Breast epithelium (tissue), 4 donors: Measurements from ENCODE around the gene SCN1A. TPM values are rescaled to one million over a fixed set of nuclear protein-coding genes. Genes with fewer than 3 reads are reported as not detected.
A peak's percentile ranks its signal among the peaks of the same experiment; 100 is the strongest.

Experiments used
- DNase-seq, 2 donors: peaks; one replicate each; pipeline ENCODE4 v3.0.0-alpha.2; 2019; ENCODE audit warnings: low spot score in 2 of 2
- H3K27ac ChIP-seq, 2 donors: fragments of 200-600 bp; sonication (generic) in 1 of 2; one replicate each; pipeline ENCODE4 v1.5.1; 2016 to 2019; ENCODE audit warnings: mild to moderate bottlenecking in 1 of 2
- H3K27me3 ChIP-seq, 2 donors: fragments of 200-600 bp; sonication (generic) in 1 of 2; one replicate each; pipeline versions ENCODE4 v1.5.1 to v1.6.0; 2017 to 2019; ENCODE audit warnings: control low read depth in 1 of 2, mild to moderate bottlenecking in 1 of 2
- H3K36me3 ChIP-seq: fragments of 200-600 bp; one replicate; pipeline ENCODE4 v1.5.1; 2019
- H3K4me1 ChIP-seq, 2 donors: fragments of 200-600 bp; sonication (generic); one replicate each; pipeline ENCODE4 v1.5.1; 2016 to 2019; ENCODE audit warnings: control low read depth in 1 of 2
- H3K4me3 ChIP-seq, 3 donors: fragments of 200-600 bp; sonication (generic); 1 replicate in 2 of 3; 2 replicates in 1 of 3; pipeline ENCODE4 v1.5.1; 2016 to 2019; ENCODE audit warnings: mild to moderate bottlenecking in 3 of 3, moderate library complexity in 2 of 3
- H3K9me3 ChIP-seq, 2 donors: fragments of 200-600 bp; sonication (generic) in 1 of 2; one replicate each; pipeline ENCODE4 v1.5.1; 2016 to 2019; ENCODE audit warnings: control low read depth in 1 of 2
- POLR2A ChIP-seq: fragments of 450-650 bp; IDR thresholded peaks from one replicate; pipeline ENCODE4 v1.6.1; 2016; ENCODE audit warnings: antibody characterized with exemption, mild to moderate bottlenecking, moderate library complexity
- POLR2AphosphoS5 ChIP-seq, 3 donors: sonication (generic); formaldehyde crosslinking; IDR thresholded peaks; one replicate each; pipeline ENCODE4 v1.6.1; 2017; ENCODE audit warnings: antibody characterized with exemption in 3 of 3
- intact Hi-C: fragments of 100-400 bp; cut with DNase I; formaldehyde crosslinking; loops from one replicate; pipeline ENCODE4 v1.15.1; 2023; ENCODE audit warnings: low total_unique reads
- total RNA-seq, 3 donors: library from RNA; depleted of rRNA; stranded (reverse); fragments of >200 nt; gene quantifications; one replicate each; pipeline ENCODE4 v1.1.0, GENCODE V29; 2016
- TF ChIP-seq, protein P1 (sequence below), 3 donors: fragments of 450-650 bp; IDR thresholded peaks; one replicate each; pipeline ENCODE4 v1.5.1; 2016 to 2017; ENCODE audit warnings: antibody characterized with exemption in 3 of 3, mild to moderate bottlenecking in 3 of 3, moderate library complexity in 3 of 3

The SCN1A gene
- total RNA-seq, 3 donors from 2014 or later = not detected

- no peak overlapping the region for H3K27ac ChIP-seq
- H3K4me3 ChIP-seq = no peak overlapping the region
- no peaks in the 10 kb centered on the region for H3K36me3 ChIP-seq
- DNase-seq = no peak
- no peaks in the 10 kb centered on the region for H3K9me3 ChIP-seq
- H3K27me3 ChIP-seq = no peaks in the 10 kb centered on the region
- peaks cover 0 to 5% of the 10 kb centered on the region in 2 donors for H3K4me1 ChIP-seq
- TF ChIP-seq, protein P1, sequence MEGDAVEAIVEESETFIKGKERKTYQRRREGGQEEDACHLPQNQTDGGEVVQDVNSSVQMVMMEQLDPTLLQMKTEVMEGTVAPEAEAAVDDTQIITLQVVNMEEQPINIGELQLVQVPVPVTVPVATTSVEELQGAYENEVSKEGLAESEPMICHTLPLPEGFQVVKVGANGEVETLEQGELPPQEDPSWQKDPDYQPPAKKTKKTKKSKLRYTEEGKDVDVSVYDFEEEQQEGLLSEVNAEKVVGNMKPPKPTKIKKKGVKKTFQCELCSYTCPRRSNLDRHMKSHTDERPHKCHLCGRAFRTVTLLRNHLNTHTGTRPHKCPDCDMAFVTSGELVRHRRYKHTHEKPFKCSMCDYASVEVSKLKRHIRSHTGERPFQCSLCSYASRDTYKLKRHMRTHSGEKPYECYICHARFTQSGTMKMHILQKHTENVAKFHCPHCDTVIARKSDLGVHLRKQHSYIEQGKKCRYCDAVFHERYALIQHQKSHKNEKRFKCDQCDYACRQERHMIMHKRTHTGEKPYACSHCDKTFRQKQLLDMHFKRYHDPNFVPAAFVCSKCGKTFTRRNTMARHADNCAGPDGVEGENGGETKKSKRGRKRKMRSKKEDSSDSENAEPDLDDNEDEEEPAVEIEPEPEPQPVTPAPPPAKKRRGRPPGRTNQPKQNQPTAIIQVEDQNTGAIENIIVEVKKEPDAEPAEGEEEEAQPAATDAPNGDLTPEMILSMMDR (IDR thresholded peaks at IDR 0.05) = no peak
- TF ChIP-seq POLR2AphosphoS5 (IDR thresholded peaks at IDR 0.05) (no peak), POLR2A (no peak)
- intact Hi-C loops = no loop called here
Observed at GRCh38 chr2:165957030-165957675, 170.7 kb downstream of the SCN1A start.

DNA sequence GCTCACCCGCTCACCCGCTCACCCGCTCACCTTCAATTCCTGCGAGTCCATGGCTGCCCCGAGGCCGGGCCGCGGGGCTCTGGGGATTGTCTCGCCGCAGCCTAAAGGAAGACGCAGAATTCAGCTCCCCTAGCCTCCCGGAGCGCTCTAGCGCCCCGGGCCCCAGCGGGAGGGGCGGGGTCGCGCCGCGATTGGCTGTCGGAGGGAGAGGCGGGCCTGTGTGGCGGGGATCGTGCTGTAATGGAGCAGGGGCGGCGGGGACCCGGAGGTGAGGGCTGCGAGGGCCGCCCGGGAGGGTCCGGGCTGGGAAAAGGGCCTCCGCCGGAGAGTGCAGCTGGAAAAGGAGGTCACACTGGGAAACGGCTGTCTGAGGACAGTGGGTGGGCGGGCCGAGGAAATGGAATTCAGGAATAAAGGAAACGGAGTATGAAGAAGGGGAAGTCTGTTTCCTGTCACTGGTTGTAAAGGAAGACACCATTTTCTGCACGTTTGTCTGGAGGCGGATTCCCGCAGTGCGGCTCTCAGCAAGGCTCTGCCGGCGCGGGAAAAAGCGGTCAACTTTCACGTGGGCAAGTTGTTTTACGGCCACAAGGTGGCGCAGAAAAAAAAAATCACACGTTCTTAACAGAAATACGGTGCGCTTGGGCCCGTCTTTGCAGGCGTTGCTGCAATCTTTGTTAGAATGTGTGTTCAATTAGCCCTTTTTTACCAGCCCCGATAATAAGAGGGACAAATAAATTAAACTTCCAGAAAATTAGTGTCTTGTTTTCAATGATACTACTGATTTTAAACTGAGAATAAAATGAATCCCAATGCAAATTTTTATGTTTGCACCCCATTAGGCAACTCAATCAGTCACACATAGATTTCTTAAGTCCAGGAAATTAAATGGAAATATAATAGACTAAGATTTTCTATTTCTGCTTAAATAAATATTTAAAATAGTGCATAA is 173.9 kb downstream of the SCN1A start, which contains the start of gene TTC21B:
TTC21B (minus strand) TSS at position 122 of the 952 bp plus-strand sequence; CDS start at position 51, 71 bp downstream.
- Histone ChIP-seq H3K4me3 (peak within 1 kb of the TSS; percentile 79 to 81 (median 79)), H3K27ac (peak within 1 kb of the TSS; percentile 87 to 89), H3K36me3 (no peaks in the 10 kb centered on the region), H3K27me3 (no peaks in the 10 kb centered on the region), H3K4me1 (peaks cover 0 to 5% of the 10 kb centered on the region in 2 donors), H3K9me3 (no peaks in the 10 kb centered on the region)
- DNase-seq = peak; percentile 87 to 91
- TF ChIP-seq POLR2A (peak; percentile 40), POLR2AphosphoS5 (IDR thresholded peaks at IDR 0.05) (peak; percentile 15 to 55 (median 52))
- TF ChIP-seq, protein P1 (IDR thresholded peaks at IDR 0.05) = peak; percentile 70 to 84 (median 81)
- intact Hi-C loops = loop anchor here (2.0 kb wide), 1 partner anchor 29 kb away; no protein-coding TSS in a partner anchor

- TF ChIP-seq POLR2AphosphoS5 (IDR thresholded peaks at IDR 0.05) (no peak), POLR2A (no peak)
- TF ChIP-seq, protein P1 (IDR thresholded peaks at IDR 0.05) = no peak
- intact Hi-C loops = loop anchor here (2.0 kb wide), 1 partner anchor 28 kb away; no protein-coding TSS in a partner anchor
Observed at GRCh38 chr2:165953306-165953654, 174.5 kb downstream of the SCN1A start.

GRCh38 chr2:165952741-165953211 is 175.0 kb downstream of the SCN1A start:
- no peak for DNase-seq
- no peaks in the 10 kb centered on the region for H3K36me3 ChIP-seq
- peaks cover 0 to 5% of the 10 kb centered on the region in 2 donors for H3K4me1 ChIP-seq
- H3K27ac ChIP-seq = peak overlapping the region; percentile 87 to 89
- TF ChIP-seq POLR2A (no peak), POLR2AphosphoS5 (IDR thresholded peaks at IDR 0.05) (no peak)
- TF ChIP-seq, protein P1 (IDR thresholded peaks at IDR 0.05) = no peak
- H3K4me3 ChIP-seq = peak overlapping the region; percentile 79 to 81 (median 79)
- no peaks in the 10 kb centered on the region for H3K9me3 ChIP-seq
- intact Hi-C loops = loop anchor here (2.0 kb wide), 1 partner anchor 28 kb away; no protein-coding TSS in a partner anchor
- no peaks in the 10 kb centered on the region for H3K27me3 ChIP-seq

More at GRCh38 chr2:165953306-165953654, 174.5 kb downstream of the SCN1A start:
- H3K4me1 ChIP-seq = peaks cover 0 to 5% of the 10 kb centered on the region in 2 donors
- peak overlapping the region; percentile 79 to 81 (median 79) for H3K4me3 ChIP-seq
- no peaks in the 10 kb centered on the region for H3K9me3 ChIP-seq
- H3K27me3 ChIP-seq = no peaks in the 10 kb centered on the region
- DNase-seq = peak in 1 of 2 donors; percentile 61
- peak overlapping the region; percentile 87 to 89 for H3K27ac ChIP-seq
- H3K36me3 ChIP-seq = no peaks in the 10 kb centered on the region
